ENCODE results near the gene SLIT3. TPM values are rescaled to one million over a fixed set of nuclear protein-coding genes. Genes with fewer than 3 reads are reported as not detected.

Gene SLIT3
- total RNA-seq, 4 donors from 2014 or later: 0.97 to 6.1 (median 3.4) TPM

- H3K36me3 ChIP-seq: no peaks in the 10 kb centered on the region
- in situ Hi-C loops (cut with MboI; ENCODE audit: low sequenced_read_pairs in 4 of 4) (no loop called here), intact Hi-C loops (cut with DNase I; ENCODE audit: low total_unique reads) (no loop called here)
- H3K27ac ChIP-seq: no peak overlapping the region
- ATAC-seq (no peak), DNase-seq (no peak)
- H3K27me3 ChIP-seq: no peaks in the 10 kb centered on the region
- no peaks in the 10 kb centered on the region for H3K4me1 ChIP-seq
- no peak for TF ChIP-seq CTCF (IDR thresholded peaks at IDR 0.05 in 4 of 5, conservative IDR thresholded peaks at IDR 0.05 in 1 of 5)
- no peak for TF ChIP-seq POLR2A (IDR thresholded peaks at IDR 0.05)
- no peaks in the 10 kb centered on the region for H3K9me3 ChIP-seq
- H3K4me3 ChIP-seq: no peak overlapping the region
These were observed 354.6 kb downstream of the SLIT3 start for GRCh38 chr5:168946363-168946762.

GRCh38 chr5:168944004-168944403 lies 356.9 kb downstream of the SLIT3 start:
- Histone ChIP-seq H3K27ac (no peak overlapping the region), H3K27me3 (no peaks in the 10 kb centered on the region), H3K36me3 (no peaks in the 10 kb centered on the region), H3K9me3 (no peaks in the 10 kb centered on the region), H3K4me1 (no peaks in the 10 kb centered on the region), H3K4me3 (no peak overlapping the region)
- no peak for ATAC-seq
- DNase-seq: no peak
- in situ Hi-C loops (cut with MboI; ENCODE audit: low sequenced_read_pairs in 4 of 4) (no loop called here), intact Hi-C loops (cut with DNase I; ENCODE audit: low total_unique reads) (no loop called here)
- TF ChIP-seq POLR2A (IDR thresholded peaks at IDR 0.05): no peak
- TF ChIP-seq CTCF (IDR thresholded peaks at IDR 0.05 in 4 of 5, conservative IDR thresholded peaks at IDR 0.05 in 1 of 5): no peak

- no peaks in the 10 kb centered on the region for H3K9me3 ChIP-seq
- no peaks in the 10 kb centered on the region for H3K4me1 ChIP-seq
- no peaks in the 10 kb centered on the region for H3K36me3 ChIP-seq
- ATAC-seq: no peak
- no peaks in the 10 kb centered on the region for H3K27me3 ChIP-seq
- no peak overlapping the region for H3K4me3 ChIP-seq
- in situ Hi-C loops (cut with MboI; ENCODE audit: low sequenced_read_pairs in 4 of 4): no loop called here
- TF ChIP-seq CTCF (IDR thresholded peaks at IDR 0.05 in 4 of 5, conservative IDR thresholded peaks at IDR 0.05 in 1 of 5): no peak
- no peak for TF ChIP-seq POLR2A (IDR thresholded peaks at IDR 0.05)
- DNase-seq: no peak
- intact Hi-C loops (cut with DNase I; ENCODE audit: low total_unique reads): no loop called here
- H3K27ac ChIP-seq: no peak overlapping the region
These were observed 357.7 kb downstream of the SLIT3 start for GRCh38 chr5:168943091-168943884.

GRCh38 chr5:168941901-168942300 lies 359.0 kb downstream of the SLIT3 start:
- in situ Hi-C loops (cut with MboI; ENCODE audit: low sequenced_read_pairs in 4 of 4) (no loop called here), intact Hi-C loops (cut with DNase I; ENCODE audit: low total_unique reads) (no loop called here)
- Histone ChIP-seq H3K4me1 (no peaks in the 10 kb centered on the region), H3K36me3 (no peaks in the 10 kb centered on the region), H3K27me3 (no peaks in the 10 kb centered on the region), H3K4me3 (no peak overlapping the region), H3K27ac (no peak overlapping the region), H3K9me3 (no peaks in the 10 kb centered on the region)
- ATAC-seq (no peak), DNase-seq (no peak)
- TF ChIP-seq CTCF (IDR thresholded peaks at IDR 0.05 in 4 of 5, conservative IDR thresholded peaks at IDR 0.05 in 1 of 5) (no peak), POLR2A (IDR thresholded peaks at IDR 0.05) (no peak)

- Histone ChIP-seq H3K27ac (no peak overlapping the region), H3K36me3 (no peaks in the 10 kb centered on the region), H3K4me1 (no peaks in the 10 kb centered on the region), H3K9me3 (no peaks in the 10 kb centered on the region), H3K27me3 (no peaks in the 10 kb centered on the region), H3K4me3 (no peak overlapping the region)
- intact Hi-C loops (cut with DNase I; ENCODE audit: low total_unique reads): no loop called here
- ATAC-seq (no peak), DNase-seq (no peak)
- in situ Hi-C loops (cut with MboI; ENCODE audit: low sequenced_read_pairs in 4 of 4): no loop called here
- TF ChIP-seq CTCF (IDR thresholded peaks at IDR 0.05 in 4 of 5, conservative IDR thresholded peaks at IDR 0.05 in 1 of 5): no peak
- no peak for TF ChIP-seq POLR2A (IDR thresholded peaks at IDR 0.05)
These were observed 360.2 kb downstream of the SLIT3 start for GRCh38 chr5:168940712-168941111.

Data from gastrocnemius medialis (tissue), 4 donors.